CD4-positive, alpha-beta T cell treated with Interleukin-17A for 4 hours (primary cell): ENCODE results near the gene ZNF479.
"Not testable (repeated sequence)": the region's sequence is repeated elsewhere in the genome, so short reads cannot be mapped to it uniquely, and the experiment has no call there.

ENCODE experiments used
- DNase-seq: peaks from one replicate; pipeline ENCODE4 v3.0.0-alpha.2; 2020; ENCODE audit warnings: mixed read lengths

The ZNF479 gene

DNA sequence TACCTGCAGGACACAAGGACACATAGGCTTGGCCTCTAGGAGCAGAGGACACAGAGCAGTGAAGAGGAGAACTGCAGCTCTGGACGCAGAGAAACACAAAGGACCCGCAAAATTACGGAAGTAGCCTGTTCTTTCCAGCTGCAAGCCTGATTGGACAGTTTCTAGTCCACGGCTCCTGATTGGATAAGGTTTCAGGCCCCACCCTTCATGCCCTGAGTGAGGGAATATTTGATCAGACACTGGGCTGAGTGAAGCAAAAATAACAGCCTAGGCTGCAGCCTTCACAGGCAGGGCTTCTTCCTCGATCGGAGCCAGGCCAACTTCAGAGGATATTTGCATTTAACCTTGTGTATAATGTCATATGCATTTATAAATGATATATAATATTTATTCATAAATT, at the start of gene ZNF479:
Gene ZNF479, minus strand, starts transcription at position 101 of the 400 bp plus-strand sequence. CDS start 112 bp downstream, outside the sequence.
- not testable (repeated sequence) for DNase-seq

DNA sequence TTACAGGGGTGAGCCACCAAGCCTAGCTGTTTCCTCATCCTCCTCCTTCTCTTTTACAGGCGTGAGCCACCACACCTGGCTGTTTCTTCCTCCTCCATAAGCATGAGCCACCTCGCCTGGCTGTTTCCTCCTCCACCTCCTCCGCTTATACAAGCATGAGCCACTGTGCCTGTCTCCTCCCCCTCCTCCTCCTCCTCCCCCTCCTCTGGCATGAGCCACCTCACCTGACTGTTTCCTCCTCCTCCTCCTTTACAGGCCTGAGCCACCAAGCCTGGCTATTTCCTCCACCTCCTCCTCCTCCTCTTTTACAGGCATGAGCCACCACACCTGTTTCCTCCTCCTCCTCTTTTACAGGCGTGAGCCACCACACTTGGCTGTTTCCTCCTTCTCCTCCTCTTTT, 49.8 kb upstream of the ZNF479 start:
- no peak for DNase-seq

- no peak for DNase-seq
Observed at GRCh38 chr7:57181281-57181680, 49.0 kb upstream of the ZNF479 start.

GRCh38 chr7:57179776-57180415, 47.7 kb upstream of the ZNF479 start:
- DNase-seq = no peak

- no peak for DNase-seq
Observed at GRCh38 chr7:57178768-57179139, 46.5 kb upstream of the ZNF479 start.

- no peak for DNase-seq
Observed at GRCh38 chr7:57177856-57178767, 45.9 kb upstream of the ZNF479 start.

GRCh38 chr7:57176928-57177635, 44.8 kb upstream of the ZNF479 start:
- DNase-seq = no peak

DNA sequence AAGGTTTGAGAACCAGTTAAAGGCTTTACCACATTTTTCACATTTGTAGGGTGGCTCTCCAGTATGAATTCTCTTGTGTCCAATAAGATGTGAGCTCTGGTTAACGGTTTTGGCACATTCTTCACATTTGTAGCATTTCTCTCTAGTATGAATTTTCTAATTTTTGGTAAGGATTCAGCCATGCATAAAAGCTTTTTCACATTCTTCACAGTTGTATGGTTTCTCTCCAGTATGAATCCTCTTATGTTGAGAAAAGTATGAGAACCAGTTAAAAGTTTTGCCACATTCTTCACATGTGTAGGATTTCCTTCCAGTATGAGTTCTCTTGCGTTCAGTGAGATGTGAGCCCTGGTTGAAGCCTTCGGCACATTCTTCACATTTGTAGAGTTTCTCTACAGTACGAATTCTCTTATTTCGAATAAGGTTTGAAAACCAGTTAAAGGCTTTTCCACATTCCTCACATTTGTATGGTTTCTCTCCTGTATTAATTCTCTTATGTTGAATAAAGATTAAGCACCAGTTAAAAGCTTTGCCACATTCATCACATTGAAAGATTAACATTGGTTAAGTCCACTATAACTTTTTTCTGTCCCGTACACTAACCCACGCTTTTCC, 33.2 kb upstream of the ZNF479 start:
- DNase-seq = no peak

- not testable (repeated sequence) for DNase-seq
Observed at GRCh38 chr7:57120123-57120784, 12.0 kb downstream of the ZNF479 start.
